Spleen (tissue), 11 donors: ENCODE data around the gene CMTM8. TPM values are rescaled to one million over a fixed set of nuclear protein-coding genes. Genes with fewer than 3 reads are reported as not detected.

Source experiments
- DNase-seq: peaks from one replicate; pipeline ENCODE4 v3.0.0-alpha.2; 2020
- H3K27ac ChIP-seq, 8 donors: fragments of 200-600 bp; sonication (generic) in 7 of 8; 1 replicate in 4 of 8; 2 replicates in 4 of 8; pipeline versions ENCODE4 v1.5.0 to v1.8.0; 2016 to 2021; ENCODE audit warnings: inconsistent platforms in 4 of 8, mild to moderate bottlenecking in 4 of 8, moderate library complexity in 1 of 8
- H3K27me3 ChIP-seq, 7 donors: fragments of 200-600 bp; sonication (generic) in 6 of 7; replicated peaks in 1 of 7; 1 replicate in 4 of 7; 2 replicates in 3 of 7; pipeline versions ENCODE4 v1.5.0 to v1.8.0; 2016 to 2021; ENCODE audit warnings: inconsistent platforms in 3 of 7, mild to moderate bottlenecking in 1 of 7
- H3K36me3 ChIP-seq, 6 donors: fragments of 200-600 bp; sonication (generic) in 5 of 6; 1 replicate in 4 of 6; 2 replicates in 2 of 6; pipeline versions ENCODE4 v1.5.0 to v1.8.0; 2016 to 2021; ENCODE audit warnings: inconsistent platforms in 2 of 6
- H3K4me1 ChIP-seq, 6 donors: fragments of 200-600 bp; sonication (generic) in 5 of 6; 1 replicate in 3 of 6; 2 replicates in 3 of 6; pipeline versions ENCODE4 v1.5.0 to v1.8.0; 2016 to 2021; ENCODE audit warnings: inconsistent platforms in 3 of 6
- H3K4me3 ChIP-seq, 8 donors: fragments of 200-600 bp; sonication (generic) in 7 of 8; 1 replicate in 4 of 8; 2 replicates in 4 of 8; pipeline versions ENCODE4 v1.5.0 to v1.8.0; 2016 to 2021; ENCODE audit warnings: inconsistent platforms in 4 of 8, mild to moderate bottlenecking in 4 of 8, moderate library complexity in 2 of 8
- H3K9me3 ChIP-seq, 8 donors: fragments of 200-600 bp; sonication (generic) in 7 of 8; 1 replicate in 4 of 8; 2 replicates in 4 of 8; pipeline versions ENCODE4 v1.5.0 to v1.8.0; 2016 to 2021; ENCODE audit warnings: inconsistent platforms in 4 of 8
- POLR2A ChIP-seq, 3 donors: fragments of 450-650 bp; IDR thresholded peaks; one replicate each; pipeline ENCODE4 v1.5.1; 2017; ENCODE audit warnings: antibody characterized with exemption in 3 of 3, mild to moderate bottlenecking in 1 of 3
- POLR2AphosphoS5 ChIP-seq, 3 donors: sonication (generic); formaldehyde crosslinking; IDR thresholded peaks; one replicate each; pipeline ENCODE4 v1.5.1; 2017; ENCODE audit warnings: antibody characterized with exemption in 3 of 3
- WGBS, 5 donors: extraction: QIAGEN DNeasy Blood & Tissue Kit in 3 of 5; methylation state at CpG; one replicate each; pipeline versions ENCODE4 v1.1.5 to v1.1.7; 2013 to 2018; 5-methylcytosine and 5-hydroxymethylcytosine counted together
- intact Hi-C: fragments of 100-400 bp; cut with DNase I; formaldehyde crosslinking; loops from one replicate; pipeline ENCODE4 v1.15.0; 2023; ENCODE audit warnings: low total_unique reads
- polyA plus RNA-seq, 3 donors: library from polyadenylated mRNA; stranded (reverse); fragments of 200-250 nt; gene quantifications; one replicate each; pipeline ENCODE4 v1.2.1, GENCODE V29; 2013
- total RNA-seq, 7 donors: library from RNA; depleted of rRNA in 3 of 7; stranded (reverse); fragments of >200 nt in 3 of 7; fragmentation: NEBNext Ultra II Directional in 4 of 7; extraction: Animal tissue kit (Norgen Biotek cat#: 25700) in 4 of 7; gene quantifications; one replicate each; pipeline versions ENCODE4 v1.1.0 to v1.2.1, GENCODE V29; 2016 to 2021
- TF ChIP-seq, protein P1 (sequence below), 11 experiments: fragments of 200-600 bp in 7 of 11; fragments of 450-650 bp in 4 of 11; sonication (generic) in 4 of 11; IDR thresholded peaks in 8 of 11; conservative IDR thresholded peaks in 3 of 11; 1 replicate in 7 of 11; 2 replicates in 4 of 11; pipeline versions ENCODE4 v1.4.0 to v1.8.0; 2016 to 2021; ENCODE audit warnings: antibody characterized with exemption in 11 of 11, inconsistent platforms in 4 of 11, mild to moderate bottlenecking in 1 of 11
- donor health status: healthy with polysubstance abuse.
- donor health status: DM: no; HTN: no; CAD: no; lungs with moderate emphysema.
- donor health status: DM: no; HTN: no; CAD: no.
- donor health status: Bipolar disorder and iron deficiency.
- donor health status: healthy.
- donor health status: DM: no; HTN: no; CAD: no.
- donor health status: DM: yes; HTN: yes; CAD: no.

The CMTM8 gene
- total and polyA plus RNA-seq, 10 donors, result 0.61 to 3.5 (median 1.6) TPM

DNA sequence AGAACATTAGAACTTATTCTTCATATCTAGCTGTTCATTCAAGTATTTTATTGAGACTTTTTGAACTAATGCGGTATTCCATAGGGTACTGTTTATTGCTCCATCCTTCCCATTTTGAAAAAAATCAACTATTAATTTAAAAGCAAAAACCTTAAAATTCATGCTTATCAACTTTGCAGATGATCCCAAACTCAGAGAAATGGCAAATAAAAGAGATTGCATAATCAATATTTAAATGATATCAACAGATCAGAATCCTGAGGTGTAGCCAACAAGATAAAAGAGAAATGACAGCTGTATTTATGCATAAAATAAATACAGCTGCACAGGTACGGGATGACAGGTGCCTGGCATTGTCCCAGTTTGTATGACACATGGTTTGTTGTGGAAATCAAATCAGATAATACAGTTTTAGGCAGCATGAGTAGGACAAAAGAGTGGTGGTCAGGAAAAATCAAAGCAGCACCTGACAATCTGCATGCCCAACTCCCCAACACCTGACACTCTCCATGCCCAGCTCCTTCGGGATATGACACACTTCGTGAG is 42.4 kb upstream of the CMTM8 start:
- TF ChIP-seq, protein P1, sequence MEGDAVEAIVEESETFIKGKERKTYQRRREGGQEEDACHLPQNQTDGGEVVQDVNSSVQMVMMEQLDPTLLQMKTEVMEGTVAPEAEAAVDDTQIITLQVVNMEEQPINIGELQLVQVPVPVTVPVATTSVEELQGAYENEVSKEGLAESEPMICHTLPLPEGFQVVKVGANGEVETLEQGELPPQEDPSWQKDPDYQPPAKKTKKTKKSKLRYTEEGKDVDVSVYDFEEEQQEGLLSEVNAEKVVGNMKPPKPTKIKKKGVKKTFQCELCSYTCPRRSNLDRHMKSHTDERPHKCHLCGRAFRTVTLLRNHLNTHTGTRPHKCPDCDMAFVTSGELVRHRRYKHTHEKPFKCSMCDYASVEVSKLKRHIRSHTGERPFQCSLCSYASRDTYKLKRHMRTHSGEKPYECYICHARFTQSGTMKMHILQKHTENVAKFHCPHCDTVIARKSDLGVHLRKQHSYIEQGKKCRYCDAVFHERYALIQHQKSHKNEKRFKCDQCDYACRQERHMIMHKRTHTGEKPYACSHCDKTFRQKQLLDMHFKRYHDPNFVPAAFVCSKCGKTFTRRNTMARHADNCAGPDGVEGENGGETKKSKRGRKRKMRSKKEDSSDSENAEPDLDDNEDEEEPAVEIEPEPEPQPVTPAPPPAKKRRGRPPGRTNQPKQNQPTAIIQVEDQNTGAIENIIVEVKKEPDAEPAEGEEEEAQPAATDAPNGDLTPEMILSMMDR (IDR thresholded peaks at IDR 0.05 in 8 of 11, conservative IDR thresholded peaks at IDR 0.05 in 3 of 11), result no peak
- no peak for TF ChIP-seq POLR2AphosphoS5 (IDR thresholded peaks at IDR 0.05)
- no peak for TF ChIP-seq POLR2A (IDR thresholded peaks at IDR 0.05)
- DNase-seq, result no peak
- no peaks in the 10 kb centered on the region for H3K9me3 ChIP-seq
- intact Hi-C loops, result no loop called here
- H3K27ac ChIP-seq, result no peak overlapping the region
- no peaks in the 10 kb centered on the region for H3K4me1 ChIP-seq
- WGBS, 5 donors, result 88 to 96% (median 89%) methylated on average over 4 of the region's 4 CpGs
- H3K27me3 ChIP-seq, result peaks cover 0 to 10% (median 0%) of the 10 kb centered on the region in 7 donors
- no peaks in the 10 kb centered on the region for H3K36me3 ChIP-seq
- H3K4me3 ChIP-seq, result no peak overlapping the region

DNA sequence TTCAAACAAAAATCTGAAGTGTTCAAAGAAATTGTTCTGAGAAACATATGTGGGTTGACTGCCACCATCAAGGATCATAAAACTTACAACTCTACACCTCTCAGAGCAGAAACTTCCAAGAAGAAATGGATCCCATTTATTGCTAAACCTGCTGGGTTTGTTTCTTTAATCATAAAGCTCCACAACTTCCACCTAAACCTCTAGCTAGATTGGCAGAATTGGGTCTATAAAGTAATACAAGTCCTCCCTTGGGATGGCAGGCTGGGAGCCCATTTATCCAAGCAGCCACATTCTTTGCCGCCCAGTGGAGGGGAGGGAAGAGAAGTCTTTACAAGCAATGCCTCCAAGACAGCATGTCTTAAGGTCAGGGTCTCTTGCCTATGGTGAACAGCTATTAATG is 40.5 kb upstream of the CMTM8 start:
- no peak for DNase-seq
- Histone ChIP-seq H3K36me3 (no peaks in the 10 kb centered on the region), H3K9me3 (no peaks in the 10 kb centered on the region), H3K4me3 (no peak overlapping the region), H3K4me1 (no peaks in the 10 kb centered on the region), H3K27me3 (peaks cover 0 to 16% (median 0%) of the 10 kb centered on the region in 7 donors), H3K27ac (no peak overlapping the region)
- intact Hi-C loops, result no loop called here
- no peak for TF ChIP-seq POLR2AphosphoS5 (IDR thresholded peaks at IDR 0.05)
- TF ChIP-seq, protein P1 (IDR thresholded peaks at IDR 0.05 in 8 of 11, conservative IDR thresholded peaks at IDR 0.05 in 3 of 11), result no peak
- no peak for TF ChIP-seq POLR2A (IDR thresholded peaks at IDR 0.05)
- WGBS, 5 donors, result 83 to 100% (median 97%) methylated on average over 1 of the region's 1 CpG

DNA sequence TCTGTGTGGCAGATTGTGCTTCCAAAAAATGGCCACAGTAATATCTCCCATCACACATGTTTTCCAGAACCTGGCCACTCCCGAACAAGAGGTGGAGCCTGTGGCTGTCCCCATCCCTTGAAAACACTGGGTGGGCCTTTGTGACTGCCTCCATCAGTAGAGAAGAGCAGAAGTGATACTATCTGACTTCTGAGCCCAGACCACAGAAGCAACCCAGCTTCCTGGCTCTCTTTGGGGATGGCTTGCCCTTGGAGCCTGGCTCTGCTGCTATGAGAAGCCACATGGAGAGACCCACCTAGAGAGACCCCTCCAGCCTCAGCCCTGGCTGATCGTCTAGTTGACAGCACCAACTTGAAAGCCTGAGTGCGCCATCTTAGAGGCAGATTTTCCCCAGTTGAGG is 39.8 kb upstream of the CMTM8 start:
- intact Hi-C loops, result no loop called here
- Histone ChIP-seq H3K9me3 (no peaks in the 10 kb centered on the region), H3K27ac (no peak overlapping the region), H3K27me3 (peaks cover 0 to 16% (median 0%) of the 10 kb centered on the region in 7 donors), H3K36me3 (no peaks in the 10 kb centered on the region), H3K4me3 (no peak overlapping the region), H3K4me1 (no peaks in the 10 kb centered on the region)
- no peak for DNase-seq
- TF ChIP-seq POLR2AphosphoS5 (IDR thresholded peaks at IDR 0.05) (no peak), POLR2A (IDR thresholded peaks at IDR 0.05) (no peak)
- TF ChIP-seq, protein P1 (IDR thresholded peaks at IDR 0.05 in 8 of 11, conservative IDR thresholded peaks at IDR 0.05 in 3 of 11), result no peak
- WGBS, 5 donors, result 80 to 92% (median 89%) methylated on average over 3 of the region's 3 CpGs

DNA sequence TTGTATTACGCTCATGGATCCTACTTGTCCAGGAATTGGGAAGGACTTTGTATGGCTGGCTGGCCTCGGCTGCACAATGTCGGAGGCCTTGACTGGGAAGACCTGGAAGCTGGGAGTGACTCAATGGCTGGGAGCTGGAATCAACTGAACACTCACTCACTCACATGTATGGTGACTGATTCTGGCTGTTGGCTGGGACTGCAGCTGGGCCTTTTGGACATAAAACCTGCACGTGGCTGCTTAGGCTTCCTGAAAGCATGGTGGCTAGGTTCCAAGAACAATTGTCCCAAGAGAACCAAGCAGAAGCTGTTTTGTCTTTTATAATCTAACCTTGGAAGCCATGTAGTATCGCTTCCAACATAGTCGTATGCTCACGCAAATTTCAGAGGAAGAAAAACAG is 38.0 kb upstream of the CMTM8 start:
- Histone ChIP-seq H3K27ac (peak overlapping the region in 2 of 8 donors; percentile 20 to 27), H3K36me3 (no peaks in the 10 kb centered on the region), H3K27me3 (peaks cover 0 to 23% (median 0%) of the 10 kb centered on the region in 7 donors), H3K4me1 (no peaks in the 10 kb centered on the region), H3K4me3 (no peak overlapping the region), H3K9me3 (no peaks in the 10 kb centered on the region)
- intact Hi-C loops, result no loop called here
- TF ChIP-seq POLR2AphosphoS5 (IDR thresholded peaks at IDR 0.05) (peak in 1 of 3 donors; percentile 31), POLR2A (IDR thresholded peaks at IDR 0.05) (no peak)
- TF ChIP-seq, protein P1 (IDR thresholded peaks at IDR 0.05 in 8 of 11, conservative IDR thresholded peaks at IDR 0.05 in 3 of 11), result no peak
- DNase-seq, result no peak
- WGBS, 5 donors, result 75 to 89% (median 86%) methylated on average over 5 to 7 of the region's 7 CpGs
